K562 (cell line): ENCODE measurements around the gene PSMD9. TPM values are rescaled to one million over a fixed set of nuclear protein-coding genes. Genes with fewer than 3 reads are reported as not detected.
A peak's percentile ranks its signal among the peaks of the same experiment; 100 is the strongest.

Experiments used
- ASH1L ChIP-seq: fragments of 450-650 bp; IDR thresholded peaks from 2 replicates; pipeline ENCODE4 v1.6.1; 2018; ENCODE audit warnings: borderline replicate concordance, mild to moderate bottlenecking, low read depth; ENCODE audit not compliant: partially characterized antibody
- FUS ChIP-seq: fragments of 200-400 bp; formaldehyde crosslinking; optimal IDR thresholded peaks from 2 replicates; pipeline ENCODE3; 2017; ENCODE audit warnings: low read depth, low read length
- ILF3 ChIP-seq: fragments of 450-650 bp; IDR thresholded peaks from 2 replicates; pipeline ENCODE4 v1.6.1; 2018; ENCODE audit warnings: antibody characterized with exemption, mild to moderate bottlenecking, moderate library complexity, borderline replicate concordance
- KAT8 ChIP-seq: fragments of 450-650 bp; IDR thresholded peaks from 2 replicates; pipeline ENCODE4 v1.6.1; 2016; ENCODE audit warnings: low read depth, mild to moderate bottlenecking
- MTA2 ChIP-seq: fragments of 450-650 bp; IDR thresholded peaks from 2 replicates; pipeline ENCODE4 v1.6.1; 2016; ENCODE audit warnings: low read depth
- ZEB2 ChIP-seq: fragments of 450-650 bp; IDR thresholded peaks from 2 replicates; pipeline ENCODE4 v1.6.1; 2016
- ZNF24 ChIP-seq: fragments of 450-650 bp; IDR thresholded peaks from 2 replicates; pipeline ENCODE4 v1.6.1; 2016
- ZNF76 ChIP-seq: fragments of 250-450 bp; sonication (Bioruptor Pico); IDR thresholded peaks from 2 replicates; pipeline ENCODE4 v1.4.0; 2020; ENCODE audit warnings: mild to moderate bottlenecking, moderate library complexity, borderline replicate concordance
- polyA plus RNA-seq, 8 experiments: library from polyadenylated mRNA; depleted of rRNA in 4 of 8; stranded (reverse) in 5 of 8; unstranded in 3 of 8; fragments of >200 nt; fragmentation: Nextera tagmentation in 2 of 8; fragmentation: Illumina TruSeq in 1 of 8; extraction: Ambion mirVana in 2 of 8; extraction: Trizol in 1 of 8; gene quantifications; 2 replicates each; pipeline versions ENCODE4 v1.2.1 to v1.2.3, GENCODE V29; 2011 to 2014; ENCODE audit warnings: inconsistent platforms in 1 of 8, missing spikeins in 1 of 8
- total RNA-seq, 7 experiments: library from RNA; depleted of rRNA in 6 of 7; stranded (reverse); fragments of >200 nt in 6 of 7; fragmentation: Illumina TruSeq in 2 of 7; extraction: Trizol in 2 of 7; gene quantifications; 2 replicates each; pipeline versions ENCODE4 v1.2.1 to v1.2.3, GENCODE V29; 2011 to 2021; ENCODE audit warnings: low replicate concordance in 1 of 7
- TF ChIP-seq, protein P1 (sequence below), 3 experiments: IDR thresholded peaks in 2 of 3; conservative IDR thresholded peaks in 1 of 3; 2 replicates each; pipeline ENCODE4 v1.5.1; 2011 to 2012; ENCODE audit warnings: low read length in 3 of 3, mild to moderate bottlenecking in 3 of 3, control low read depth in 2 of 3, improper control_type of control experiment in 1 of 3, inconsistent platforms in 1 of 3, low read depth in 1 of 3, mixed read lengths in 1 of 3, moderate library complexity in 1 of 3; ENCODE audit not compliant: insufficient read depth in 2 of 3
- TF ChIP-seq, protein P2 (sequence below): fragments of 250-450 bp; sonication (Bioruptor Pico); IDR thresholded peaks from 2 replicates; pipeline ENCODE4 v1.5.0; 2020; ENCODE audit warnings: mild to moderate bottlenecking
- TF ChIP-seq, protein P3 (sequence below), 2 experiments: fragments of 450-650 bp in 1 of 2; sonication (generic) in 1 of 2; formaldehyde crosslinking in 1 of 2; IDR thresholded peaks; 2 replicates each; pipeline versions ENCODE4 v1.7.1 to v1.9.0; 2016 to 2022; ENCODE audit warnings: inconsistent platforms in 1 of 2, mild to moderate bottlenecking in 1 of 2, missing genetic modification reagents in 1 of 2
- TF ChIP-seq, protein P4 (sequence below): fragments of 200-800 bp; sonication (Bioruptor generic); IDR thresholded peaks from 2 replicates; pipeline ENCODE4 v1.6.1; 2017; ENCODE audit warnings: missing genetic modification characterization, missing compliant biosample characterization

Gene PSMD9
- total and polyA plus RNA-seq, 9 of the 15 experiments (the other 6 are each of a cell fraction or from before 2014, with no cell fraction given), result 12.2 to 143 (median 61.3) TPM

DNA sequence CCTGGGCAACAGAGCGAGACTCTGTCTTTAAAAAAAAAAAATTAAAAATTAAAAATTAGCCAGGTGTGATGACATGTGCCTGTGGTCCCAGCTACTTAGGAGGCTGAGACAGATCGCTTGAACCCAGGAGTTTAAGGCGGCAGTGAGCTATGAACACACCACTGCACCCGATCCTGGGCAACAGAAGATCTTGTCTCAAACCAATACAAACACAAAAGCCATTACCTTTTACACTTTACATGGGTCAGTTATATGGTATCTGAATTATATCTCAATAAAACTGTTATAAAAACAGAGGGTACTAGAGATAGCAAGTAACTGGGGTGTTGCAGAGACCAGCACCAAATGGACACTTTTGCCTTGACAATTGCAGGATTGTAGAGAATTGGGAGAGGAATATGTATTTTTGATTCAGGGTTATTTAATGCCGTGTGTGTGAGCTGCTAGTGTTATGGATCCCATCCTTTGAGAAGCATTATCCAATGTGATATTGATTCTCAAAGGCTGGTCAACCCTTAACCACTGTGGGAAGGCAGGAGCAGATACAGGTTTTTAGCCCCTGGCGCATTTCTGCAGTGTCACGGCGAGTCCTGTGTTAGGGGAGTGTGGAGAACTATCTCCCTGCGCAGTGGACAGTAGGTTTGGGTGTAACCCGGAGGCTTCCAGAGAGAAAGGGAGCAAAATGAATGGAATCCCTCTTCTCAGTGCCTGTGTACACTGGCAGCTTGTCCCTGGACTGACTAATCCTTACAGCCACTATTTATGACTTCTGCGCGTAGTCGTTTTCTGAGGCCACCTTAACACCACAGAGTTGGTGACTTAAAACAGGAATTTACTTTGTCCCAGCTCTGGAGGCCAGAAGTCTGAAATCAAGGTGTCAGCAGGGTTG, 4.3 kb downstream of the PSMD9 start (continued):
- TF ChIP-seq, protein P1, sequence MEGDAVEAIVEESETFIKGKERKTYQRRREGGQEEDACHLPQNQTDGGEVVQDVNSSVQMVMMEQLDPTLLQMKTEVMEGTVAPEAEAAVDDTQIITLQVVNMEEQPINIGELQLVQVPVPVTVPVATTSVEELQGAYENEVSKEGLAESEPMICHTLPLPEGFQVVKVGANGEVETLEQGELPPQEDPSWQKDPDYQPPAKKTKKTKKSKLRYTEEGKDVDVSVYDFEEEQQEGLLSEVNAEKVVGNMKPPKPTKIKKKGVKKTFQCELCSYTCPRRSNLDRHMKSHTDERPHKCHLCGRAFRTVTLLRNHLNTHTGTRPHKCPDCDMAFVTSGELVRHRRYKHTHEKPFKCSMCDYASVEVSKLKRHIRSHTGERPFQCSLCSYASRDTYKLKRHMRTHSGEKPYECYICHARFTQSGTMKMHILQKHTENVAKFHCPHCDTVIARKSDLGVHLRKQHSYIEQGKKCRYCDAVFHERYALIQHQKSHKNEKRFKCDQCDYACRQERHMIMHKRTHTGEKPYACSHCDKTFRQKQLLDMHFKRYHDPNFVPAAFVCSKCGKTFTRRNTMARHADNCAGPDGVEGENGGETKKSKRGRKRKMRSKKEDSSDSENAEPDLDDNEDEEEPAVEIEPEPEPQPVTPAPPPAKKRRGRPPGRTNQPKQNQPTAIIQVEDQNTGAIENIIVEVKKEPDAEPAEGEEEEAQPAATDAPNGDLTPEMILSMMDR (IDR thresholded peaks at IDR 0.05 in 2 of 3, conservative IDR thresholded peaks at IDR 0.05 in 1 of 3; ENCODE audit: insufficient read depth in 2 of 3, low read depth in 1 of 3, low read length in 3 of 3), result no peak
- TF ChIP-seq ZNF76 (CRISPR knock-in tag), result no peak
- no peak for TF ChIP-seq ILF3
- TF ChIP-seq ASH1L, result no peak
- TF ChIP-seq MTA2, result 0 out of 2 replicates have a peak, but pooled peaks have one; percentile 11
- TF ChIP-seq ZNF24, result 0 out of 2 replicates have a peak, but pooled peaks have one; percentile 5
- TF ChIP-seq, protein P2, sequence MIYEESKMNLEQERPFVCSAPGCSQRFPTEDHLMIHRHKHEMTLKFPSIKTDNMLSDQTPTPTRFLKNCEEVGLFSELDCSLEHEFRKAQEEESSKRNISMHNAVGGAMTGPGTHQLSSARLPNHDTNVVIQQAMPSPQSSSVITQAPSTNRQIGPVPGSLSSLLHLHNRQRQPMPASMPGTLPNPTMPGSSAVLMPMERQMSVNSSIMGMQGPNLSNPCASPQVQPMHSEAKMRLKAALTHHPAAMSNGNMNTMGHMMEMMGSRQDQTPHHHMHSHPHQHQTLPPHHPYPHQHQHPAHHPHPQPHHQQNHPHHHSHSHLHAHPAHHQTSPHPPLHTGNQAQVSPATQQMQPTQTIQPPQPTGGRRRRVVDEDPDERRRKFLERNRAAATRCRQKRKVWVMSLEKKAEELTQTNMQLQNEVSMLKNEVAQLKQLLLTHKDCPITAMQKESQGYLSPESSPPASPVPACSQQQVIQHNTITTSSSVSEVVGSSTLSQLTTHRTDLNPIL (CRISPR knock-in tag), result no peak
- TF ChIP-seq KAT8, result no peak
- TF ChIP-seq, protein P3, sequence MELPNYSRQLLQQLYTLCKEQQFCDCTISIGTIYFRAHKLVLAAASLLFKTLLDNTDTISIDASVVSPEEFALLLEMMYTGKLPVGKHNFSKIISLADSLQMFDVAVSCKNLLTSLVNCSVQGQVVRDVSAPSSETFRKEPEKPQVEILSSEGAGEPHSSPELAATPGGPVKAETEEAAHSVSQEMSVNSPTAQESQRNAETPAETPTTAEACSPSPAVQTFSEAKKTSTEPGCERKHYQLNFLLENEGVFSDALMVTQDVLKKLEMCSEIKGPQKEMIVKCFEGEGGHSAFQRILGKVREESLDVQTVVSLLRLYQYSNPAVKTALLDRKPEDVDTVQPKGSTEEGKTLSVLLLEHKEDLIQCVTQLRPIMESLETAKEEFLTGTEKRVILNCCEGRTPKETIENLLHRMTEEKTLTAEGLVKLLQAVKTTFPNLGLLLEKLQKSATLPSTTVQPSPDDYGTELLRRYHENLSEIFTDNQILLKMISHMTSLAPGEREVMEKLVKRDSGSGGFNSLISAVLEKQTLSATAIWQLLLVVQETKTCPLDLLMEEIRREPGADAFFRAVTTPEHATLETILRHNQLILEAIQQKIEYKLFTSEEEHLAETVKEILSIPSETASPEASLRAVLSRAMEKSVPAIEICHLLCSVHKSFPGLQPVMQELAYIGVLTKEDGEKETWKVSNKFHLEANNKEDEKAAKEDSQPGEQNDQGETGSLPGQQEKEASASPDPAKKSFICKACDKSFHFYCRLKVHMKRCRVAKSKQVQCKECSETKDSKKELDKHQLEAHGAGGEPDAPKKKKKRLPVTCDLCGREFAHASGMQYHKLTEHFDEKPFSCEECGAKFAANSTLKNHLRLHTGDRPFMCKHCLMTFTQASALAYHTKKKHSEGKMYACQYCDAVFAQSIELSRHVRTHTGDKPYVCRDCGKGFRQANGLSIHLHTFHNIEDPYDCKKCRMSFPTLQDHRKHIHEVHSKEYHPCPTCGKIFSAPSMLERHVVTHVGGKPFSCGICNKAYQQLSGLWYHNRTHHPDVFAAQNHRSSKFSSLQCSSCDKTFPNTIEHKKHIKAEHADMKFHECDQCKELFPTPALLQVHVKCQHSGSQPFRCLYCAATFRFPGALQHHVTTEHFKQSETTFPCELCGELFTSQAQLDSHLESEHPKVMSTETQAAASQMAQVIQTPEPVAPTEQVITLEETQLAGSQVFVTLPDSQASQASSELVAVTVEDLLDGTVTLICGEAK (IDR thresholded peaks at IDR 0.05), result no peak
- TF ChIP-seq, protein P3 (CRISPR knock-in tag; IDR thresholded peaks at IDR 0.05), result no peak
- TF ChIP-seq, protein P4, sequence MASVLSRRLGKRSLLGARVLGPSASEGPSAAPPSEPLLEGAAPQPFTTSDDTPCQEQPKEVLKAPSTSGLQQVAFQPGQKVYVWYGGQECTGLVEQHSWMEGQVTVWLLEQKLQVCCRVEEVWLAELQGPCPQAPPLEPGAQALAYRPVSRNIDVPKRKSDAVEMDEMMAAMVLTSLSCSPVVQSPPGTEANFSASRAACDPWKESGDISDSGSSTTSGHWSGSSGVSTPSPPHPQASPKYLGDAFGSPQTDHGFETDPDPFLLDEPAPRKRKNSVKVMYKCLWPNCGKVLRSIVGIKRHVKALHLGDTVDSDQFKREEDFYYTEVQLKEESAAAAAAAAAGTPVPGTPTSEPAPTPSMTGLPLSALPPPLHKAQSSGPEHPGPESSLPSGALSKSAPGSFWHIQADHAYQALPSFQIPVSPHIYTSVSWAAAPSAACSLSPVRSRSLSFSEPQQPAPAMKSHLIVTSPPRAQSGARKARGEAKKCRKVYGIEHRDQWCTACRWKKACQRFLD, result no peak
- no peak for TF ChIP-seq ZEB2
- no peak for TF ChIP-seq FUS
